ENCODE measurements around the gene LZIC.

Gene LZIC

DNA sequence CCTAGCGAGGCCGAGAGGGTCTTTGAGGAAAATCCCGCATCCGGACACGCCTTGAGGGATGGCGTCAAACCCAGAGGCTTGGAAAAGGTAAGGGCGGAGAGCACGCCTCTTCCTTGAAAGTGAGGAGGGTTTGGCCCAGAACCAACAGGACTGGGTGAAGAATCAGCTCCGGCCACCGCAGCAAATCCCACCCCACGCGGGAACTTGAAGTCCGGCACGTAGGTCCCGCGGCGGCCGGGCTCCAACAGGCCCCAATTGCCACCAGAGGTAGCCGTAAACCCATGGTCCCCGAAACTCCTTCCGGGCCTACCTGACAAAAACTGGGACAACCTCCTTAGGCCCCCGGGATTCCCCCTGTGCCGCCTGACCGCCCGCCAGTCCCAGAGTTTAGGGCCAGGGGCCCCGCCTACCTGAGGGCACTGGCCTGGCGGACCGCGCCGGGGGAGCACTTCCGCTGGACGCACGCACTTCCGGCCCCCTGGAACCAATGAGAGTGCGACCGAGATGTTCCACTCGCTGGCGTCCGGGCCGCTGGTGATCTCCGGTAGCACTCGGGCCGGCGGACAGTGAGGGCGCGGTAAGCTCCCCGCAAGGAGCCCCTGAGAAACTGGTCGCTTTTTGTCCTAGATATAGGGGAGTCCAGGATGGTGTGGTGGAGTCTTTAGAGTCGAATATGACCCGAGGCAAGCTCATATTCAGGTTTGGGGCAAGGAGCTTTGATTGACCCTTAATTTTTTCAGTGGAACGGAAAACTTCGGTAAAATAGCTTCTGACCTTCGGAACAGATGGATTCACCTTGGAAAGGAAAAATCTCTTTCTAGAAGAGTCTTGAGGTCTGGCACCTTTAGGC is at the start of gene LZIC, which contains the start of gene NMNAT1:
Gene LZIC (minus strand): TSS at position 453 of the 850 bp plus-strand sequence. CDS start 6,772 bp downstream, outside the sequence.
Gene NMNAT1 (plus strand): TSS at position 537 of the 850 bp plus-strand sequence. CDS start 28,599 bp downstream, outside the sequence.
- H3K9ac ChIP-seq (ENCODE audit: low read depth, low read length): peak within 1 kb of the TSS; percentile 85
- H3K4me1 ChIP-seq (ENCODE audit: insufficient read depth, low read length): peaks cover 31% of the 10 kb centered on the region
- peaks cover 14% of the 10 kb centered on the region; the same call in 1 of the 2 replicates for H3K36me3 ChIP-seq (ENCODE audit: insufficient read depth, low read length)
- peaks cover 34% of the 10 kb centered on the region for H3K79me2 ChIP-seq (ENCODE audit: insufficient read depth, low read length)
- peak; percentile 98 for ATAC-seq (ENCODE audit: insufficient read depth, low read depth)
- H4K20me1 ChIP-seq (ENCODE audit: insufficient read depth, low read length): no peaks in the 10 kb centered on the region
- TF ChIP-seq, protein P1, sequence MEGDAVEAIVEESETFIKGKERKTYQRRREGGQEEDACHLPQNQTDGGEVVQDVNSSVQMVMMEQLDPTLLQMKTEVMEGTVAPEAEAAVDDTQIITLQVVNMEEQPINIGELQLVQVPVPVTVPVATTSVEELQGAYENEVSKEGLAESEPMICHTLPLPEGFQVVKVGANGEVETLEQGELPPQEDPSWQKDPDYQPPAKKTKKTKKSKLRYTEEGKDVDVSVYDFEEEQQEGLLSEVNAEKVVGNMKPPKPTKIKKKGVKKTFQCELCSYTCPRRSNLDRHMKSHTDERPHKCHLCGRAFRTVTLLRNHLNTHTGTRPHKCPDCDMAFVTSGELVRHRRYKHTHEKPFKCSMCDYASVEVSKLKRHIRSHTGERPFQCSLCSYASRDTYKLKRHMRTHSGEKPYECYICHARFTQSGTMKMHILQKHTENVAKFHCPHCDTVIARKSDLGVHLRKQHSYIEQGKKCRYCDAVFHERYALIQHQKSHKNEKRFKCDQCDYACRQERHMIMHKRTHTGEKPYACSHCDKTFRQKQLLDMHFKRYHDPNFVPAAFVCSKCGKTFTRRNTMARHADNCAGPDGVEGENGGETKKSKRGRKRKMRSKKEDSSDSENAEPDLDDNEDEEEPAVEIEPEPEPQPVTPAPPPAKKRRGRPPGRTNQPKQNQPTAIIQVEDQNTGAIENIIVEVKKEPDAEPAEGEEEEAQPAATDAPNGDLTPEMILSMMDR (IDR thresholded peaks at IDR 0.05; ENCODE audit: borderline replicate concordance, extremely low read depth, low read length, poor library complexity, severe bottlenecking): no peak
- no peak for TF ChIP-seq EZH2 (IDR thresholded peaks at IDR 0.05; ENCODE audit: borderline replicate concordance, low read depth, low read length, severe bottlenecking)
- DNase-seq: peak; percentile 89
- H2AFZ ChIP-seq (ENCODE audit: low read depth, low read length): peak within 1 kb of the TSS; percentile 94
- H3K4me3 ChIP-seq (ENCODE audit: low read depth in 1 of 2, low read length in 2 of 2): peak within 1 kb of the TSS; percentile 71 to 88
- H3K9me3 ChIP-seq (ENCODE audit: insufficient read depth, low read length, severe bottlenecking): no peaks in the 10 kb centered on the region
- peak within 1 kb of the TSS; percentile 87 for H3K4me2 ChIP-seq (ENCODE audit: insufficient read depth, low read length)
- H3K27ac ChIP-seq (ENCODE audit: low read length): peak within 1 kb of the TSS; percentile 86
- H3K27me3 ChIP-seq (ENCODE audit: insufficient read depth, low read length, poor library complexity): no peaks in the 10 kb centered on the region

DNA sequence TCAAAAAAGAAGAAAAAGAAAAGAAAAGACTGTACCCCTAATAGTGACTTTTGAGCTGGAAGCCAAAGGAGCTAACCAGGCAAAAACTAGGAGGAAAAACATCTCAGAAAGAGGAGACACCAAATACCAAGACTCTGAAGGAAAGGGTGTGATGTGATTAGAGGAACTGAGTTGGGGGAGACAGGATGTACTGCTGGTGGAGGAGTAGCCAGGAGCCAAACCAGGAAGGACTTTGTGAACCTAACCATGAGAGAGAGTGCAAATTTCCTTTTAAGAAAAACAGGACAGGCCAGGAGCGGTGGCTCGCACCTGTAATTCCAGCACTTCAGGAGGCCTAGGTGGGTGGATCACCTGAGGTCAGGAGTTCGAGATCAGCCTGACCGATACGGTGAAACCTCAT is 49.7 kb upstream of the LZIC start:
- TF ChIP-seq EZH2 (IDR thresholded peaks at IDR 0.05; ENCODE audit: borderline replicate concordance, low read depth, low read length, severe bottlenecking): no peak
- TF ChIP-seq, protein P1 (IDR thresholded peaks at IDR 0.05; ENCODE audit: borderline replicate concordance, extremely low read depth, low read length, poor library complexity, severe bottlenecking): no peak
- Histone ChIP-seq H3K4me3 (ENCODE audit: low read depth in 1 of 2, low read length in 2 of 2) (no peak overlapping the region), H3K9me3 (ENCODE audit: insufficient read depth, low read length, severe bottlenecking) (no peaks in the 10 kb centered on the region), H3K27ac (ENCODE audit: low read length) (no peak overlapping the region), H3K4me2 (ENCODE audit: insufficient read depth, low read length) (no peak overlapping the region), H3K27me3 (ENCODE audit: insufficient read depth, low read length, poor library complexity) (no peaks in the 10 kb centered on the region), H3K4me1 (ENCODE audit: insufficient read depth, low read length) (no peaks in the 10 kb centered on the region), H3K9ac (ENCODE audit: low read depth, low read length) (no peak overlapping the region), H2AFZ (ENCODE audit: low read depth, low read length) (no peak overlapping the region), H4K20me1 (ENCODE audit: insufficient read depth, low read length) (no peaks in the 10 kb centered on the region), H3K36me3 (ENCODE audit: insufficient read depth, low read length) (no peaks in the 10 kb centered on the region), H3K79me2 (ENCODE audit: insufficient read depth, low read length) (no peaks in the 10 kb centered on the region)
- ATAC-seq (ENCODE audit: insufficient read depth, low read depth) (no peak), DNase-seq (no peak)

DNA sequence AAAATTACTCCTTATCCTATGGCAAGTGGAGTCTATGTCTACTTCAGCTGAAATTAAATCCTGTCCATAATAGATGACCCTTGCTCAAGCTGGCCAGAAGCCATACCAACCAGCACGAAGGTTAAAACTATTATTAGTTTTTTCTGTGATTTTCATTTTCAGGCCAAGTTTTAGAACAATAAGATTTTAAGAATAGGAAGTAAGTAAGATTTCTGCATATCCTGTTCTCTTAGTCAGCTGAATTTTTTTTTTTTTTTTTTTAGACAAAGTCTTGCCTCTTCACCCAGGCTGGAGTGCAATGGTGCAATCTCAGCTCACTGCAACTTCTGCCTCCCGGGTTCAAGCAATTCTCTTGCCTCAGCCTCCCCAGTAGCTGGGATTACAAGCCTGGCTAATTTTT is 47.8 kb upstream of the LZIC start:
- H3K4me3 ChIP-seq (ENCODE audit: low read depth in 1 of 2, low read length in 2 of 2): no peak overlapping the region
- ATAC-seq (ENCODE audit: insufficient read depth, low read depth) (no peak), DNase-seq (no peak)
- no peaks in the 10 kb centered on the region for H3K9me3 ChIP-seq (ENCODE audit: insufficient read depth, low read length, severe bottlenecking)
- no peak overlapping the region for H2AFZ ChIP-seq (ENCODE audit: low read depth, low read length)
- no peak overlapping the region for H3K9ac ChIP-seq (ENCODE audit: low read depth, low read length)
- H4K20me1 ChIP-seq (ENCODE audit: insufficient read depth, low read length): no peaks in the 10 kb centered on the region
- TF ChIP-seq, protein P1 (IDR thresholded peaks at IDR 0.05; ENCODE audit: borderline replicate concordance, extremely low read depth, low read length, poor library complexity, severe bottlenecking): no peak
- no peak for TF ChIP-seq EZH2 (IDR thresholded peaks at IDR 0.05; ENCODE audit: borderline replicate concordance, low read depth, low read length, severe bottlenecking)
- H3K27me3 ChIP-seq (ENCODE audit: insufficient read depth, low read length, poor library complexity): no peaks in the 10 kb centered on the region
- H3K27ac ChIP-seq (ENCODE audit: low read length): no peak overlapping the region
- no peaks in the 10 kb centered on the region for H3K36me3 ChIP-seq (ENCODE audit: insufficient read depth, low read length)
- H3K4me2 ChIP-seq (ENCODE audit: insufficient read depth, low read length): no peak overlapping the region
- H3K79me2 ChIP-seq (ENCODE audit: insufficient read depth, low read length): no peaks in the 10 kb centered on the region
- H3K4me1 ChIP-seq (ENCODE audit: insufficient read depth, low read length): no peaks in the 10 kb centered on the region

Data from DND-41 (cell line).